HFFc6 (cell line): ENCODE measurements around the gene SEZ6L. TPM values are rescaled to one million over a fixed set of nuclear protein-coding genes. Genes with fewer than 3 reads are reported as not detected.

Source experiments
- DNase-seq: peaks from one replicate; pipeline ENCODE4 v3.0.0-alpha.2; 2018
- H3K27ac Mint-ChIP-seq: 2 replicates; pipeline ENCODE4 v1.8.0; 2020; ENCODE audit warnings: mild to moderate bottlenecking, mixed read lengths
- H3K27me3 Mint-ChIP-seq: 2 replicates; pipeline ENCODE4 v1.8.0; 2021; ENCODE audit warnings: mild to moderate bottlenecking, moderate library complexity, mixed read lengths; ENCODE audit not compliant: insufficient read depth
- H3K36me3 Mint-ChIP-seq: 2 replicates; pipeline ENCODE4 v1.8.0; 2021; ENCODE audit warnings: low read depth, mixed read lengths
- H3K4me1 Mint-ChIP-seq: 2 replicates; pipeline ENCODE4 v1.8.0; 2020; ENCODE audit warnings: low read depth, mixed read lengths
- H3K4me3 Mint-ChIP-seq: 2 replicates; pipeline ENCODE4 v1.8.0; 2020; ENCODE audit warnings: mild to moderate bottlenecking, moderate library complexity, mixed read lengths
- H3K9me3 Mint-ChIP-seq: 2 replicates; pipeline ENCODE4 v1.8.0; 2020; ENCODE audit warnings: mild to moderate bottlenecking, mixed read lengths
- total RNA-seq, 6 experiments: library from RNA; stranded (reverse); fragmentation: NEBNext Ultra II Directional; extraction: Animal tissue kit (Norgen Biotek cat#: 25700); gene quantifications; 2 replicates in 1 of 6; 3 replicates in 5 of 6; pipeline ENCODE4 v1.2.3, GENCODE V29; 2021
- TF ChIP-seq, protein P1 (sequence below): fragments of 200-600 bp; sonication (generic); IDR thresholded peaks from 2 replicates; pipeline ENCODE4 v1.5.0; 2021; ENCODE audit warnings: antibody characterized with exemption, mild to moderate bottlenecking

Gene SEZ6L
- total RNA-seq, 6 experiments from 2014 or later, result not detected

- Mint-ChIP-seq H3K4me1 (peaks cover 12% of the 10 kb centered on the region), H3K36me3 (no peaks in the 10 kb centered on the region), H3K4me3 (no peak overlapping the region), H3K27me3 (peaks cover 36% of the 10 kb centered on the region), H3K9me3 (no peaks in the 10 kb centered on the region), H3K27ac (no peak overlapping the region)
- TF ChIP-seq, protein P1, sequence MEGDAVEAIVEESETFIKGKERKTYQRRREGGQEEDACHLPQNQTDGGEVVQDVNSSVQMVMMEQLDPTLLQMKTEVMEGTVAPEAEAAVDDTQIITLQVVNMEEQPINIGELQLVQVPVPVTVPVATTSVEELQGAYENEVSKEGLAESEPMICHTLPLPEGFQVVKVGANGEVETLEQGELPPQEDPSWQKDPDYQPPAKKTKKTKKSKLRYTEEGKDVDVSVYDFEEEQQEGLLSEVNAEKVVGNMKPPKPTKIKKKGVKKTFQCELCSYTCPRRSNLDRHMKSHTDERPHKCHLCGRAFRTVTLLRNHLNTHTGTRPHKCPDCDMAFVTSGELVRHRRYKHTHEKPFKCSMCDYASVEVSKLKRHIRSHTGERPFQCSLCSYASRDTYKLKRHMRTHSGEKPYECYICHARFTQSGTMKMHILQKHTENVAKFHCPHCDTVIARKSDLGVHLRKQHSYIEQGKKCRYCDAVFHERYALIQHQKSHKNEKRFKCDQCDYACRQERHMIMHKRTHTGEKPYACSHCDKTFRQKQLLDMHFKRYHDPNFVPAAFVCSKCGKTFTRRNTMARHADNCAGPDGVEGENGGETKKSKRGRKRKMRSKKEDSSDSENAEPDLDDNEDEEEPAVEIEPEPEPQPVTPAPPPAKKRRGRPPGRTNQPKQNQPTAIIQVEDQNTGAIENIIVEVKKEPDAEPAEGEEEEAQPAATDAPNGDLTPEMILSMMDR, result no peak
- no peak for DNase-seq
Measured at GRCh38 chr22:26314656-26315055, 145.4 kb downstream of the SEZ6L start.

DNA sequence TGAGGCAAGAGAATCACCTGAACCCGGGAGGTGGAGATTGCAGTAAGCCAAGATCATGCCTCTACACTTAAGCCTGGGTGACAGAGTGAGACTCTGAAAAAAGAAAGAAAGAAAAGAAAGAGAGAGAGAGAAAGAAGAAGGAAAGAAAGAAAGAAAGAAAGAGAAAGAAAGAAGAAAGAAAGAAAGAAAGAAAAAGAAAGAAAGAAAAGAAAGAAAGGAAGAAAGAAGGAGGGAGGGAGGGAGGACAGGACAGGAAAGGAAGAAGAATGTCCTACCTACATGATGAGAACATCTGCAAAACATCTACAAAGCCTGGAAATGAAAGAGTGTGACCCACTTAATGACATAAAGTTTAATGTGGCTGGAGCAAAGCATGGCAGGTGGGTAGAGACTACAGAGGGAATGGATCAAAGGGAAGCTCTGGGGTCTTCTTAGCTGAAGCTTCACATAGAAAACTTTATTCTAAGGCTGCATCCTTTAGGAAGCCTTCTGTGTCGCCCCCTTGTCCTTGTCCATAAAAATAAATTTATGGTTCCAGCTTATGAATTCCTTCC lies 147.5 kb downstream of the SEZ6L start:
- no peaks in the 10 kb centered on the region for H3K36me3 Mint-ChIP-seq
- peaks cover 31% of the 10 kb centered on the region for H3K27me3 Mint-ChIP-seq
- H3K4me1 Mint-ChIP-seq, result peaks cover 30% of the 10 kb centered on the region
- no peak overlapping the region for H3K27ac Mint-ChIP-seq
- H3K9me3 Mint-ChIP-seq, result no peaks in the 10 kb centered on the region
- no peak for DNase-seq
- no peak overlapping the region for H3K4me3 Mint-ChIP-seq
- TF ChIP-seq, protein P1, result no peak

- TF ChIP-seq, protein P1, result peak; percentile 71
- no peaks in the 10 kb centered on the region for H3K9me3 Mint-ChIP-seq
Measured at GRCh38 chr22:26318975-26319374, 149.7 kb downstream of the SEZ6L start.

GRCh38 chr22:26320447-26320846 lies 151.2 kb downstream of the SEZ6L start:
- Mint-ChIP-seq H3K27ac (peak overlapping the region; percentile 97), H3K27me3 (peaks cover 13% of the 10 kb centered on the region), H3K9me3 (no peaks in the 10 kb centered on the region), H3K4me1 (peaks cover 58% of the 10 kb centered on the region), H3K36me3 (no peaks in the 10 kb centered on the region), H3K4me3 (peak overlapping the region; percentile 31; the same call in 1 of the 2 replicates)
- TF ChIP-seq, protein P1, result no peak
- no peak for DNase-seq

More at GRCh38 chr22:26318975-26319374, 149.7 kb downstream of the SEZ6L start:
- Mint-ChIP-seq H3K36me3 (no peaks in the 10 kb centered on the region), H3K4me3 (peak overlapping the region; percentile 29; the same call in 1 of the 2 replicates), H3K4me1 (peaks cover 52% of the 10 kb centered on the region), H3K27me3 (peaks cover 16% of the 10 kb centered on the region), H3K27ac (peak overlapping the region; percentile 66)
- DNase-seq, result peak; percentile 68

DNA sequence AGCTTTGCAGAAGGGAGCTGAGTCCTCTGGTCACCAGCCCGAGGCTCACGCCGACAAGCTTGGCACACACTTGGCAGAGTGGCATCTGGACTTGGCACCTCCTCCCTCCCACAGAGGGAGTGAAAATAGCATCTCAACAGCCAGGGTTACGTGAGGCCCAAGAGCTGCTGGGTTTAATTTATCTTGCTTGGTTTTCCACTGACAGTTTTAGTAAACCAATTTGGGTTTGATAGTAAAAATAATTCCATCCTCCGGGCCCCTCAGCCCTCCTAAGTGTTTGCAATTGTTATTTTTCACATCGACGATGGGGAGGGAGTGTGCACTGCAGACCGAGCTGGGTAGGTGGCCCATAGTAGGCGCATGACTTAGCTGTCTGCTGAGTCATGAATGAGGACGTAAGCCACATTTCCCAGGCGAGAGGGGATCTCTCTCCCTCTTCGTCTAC lies 152.2 kb downstream of the SEZ6L start:
- no peaks in the 10 kb centered on the region for H3K9me3 Mint-ChIP-seq

More for the DNA sequence above, 152.2 kb downstream of the SEZ6L start:
- H3K4me3 Mint-ChIP-seq, result peak overlapping the region; percentile 69
- H3K36me3 Mint-ChIP-seq, result no peaks in the 10 kb centered on the region
- TF ChIP-seq, protein P1, result peak; percentile 41; the same call in 1 of the 2 replicates
- H3K4me1 Mint-ChIP-seq, result peaks cover 58% of the 10 kb centered on the region
- DNase-seq, result peak; percentile 86
- peaks cover 10% of the 10 kb centered on the region for H3K27me3 Mint-ChIP-seq
- peak overlapping the region; percentile 97 for H3K27ac Mint-ChIP-seq
